ENCODE data around the gene ZNF664.

DNA sequence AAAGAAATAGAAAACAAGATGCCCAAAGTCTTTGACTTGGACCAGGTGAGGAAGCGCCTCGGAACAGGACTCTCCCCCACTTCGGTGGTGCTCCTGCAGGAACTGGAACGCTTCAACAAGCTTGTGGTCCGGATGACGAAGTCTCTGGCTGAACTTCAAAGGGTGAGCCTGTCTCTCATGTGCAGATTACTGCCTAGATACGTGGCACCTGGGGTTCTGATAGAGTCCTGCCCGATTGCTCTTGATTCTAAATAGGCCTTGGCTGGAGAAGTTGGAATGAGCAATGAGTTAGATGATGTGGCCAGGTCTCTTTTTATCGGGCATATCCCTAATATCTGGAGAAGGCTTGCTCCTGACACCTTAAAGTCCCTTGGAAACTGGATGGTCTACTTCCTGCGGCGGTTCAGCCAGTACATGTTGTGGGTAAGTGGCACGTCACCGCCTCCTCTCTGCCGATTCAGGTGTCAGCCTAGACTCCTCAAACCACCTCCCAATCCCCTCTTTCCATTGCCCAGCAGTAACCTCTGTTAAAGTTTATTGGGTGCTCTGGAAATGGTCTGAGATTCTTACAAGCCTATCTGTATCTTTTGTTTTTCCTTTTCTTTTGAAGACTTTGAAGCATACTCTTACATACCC is 41.2 kb upstream of the ZNF664 start:
- no peak for TF ChIP-seq CTCF (conservative IDR thresholded peaks at IDR 0.05; ENCODE audit: low read length)
- TF ChIP-seq EZH2phosphoT487 (IDR thresholded peaks at IDR 0.05; ENCODE audit: borderline replicate concordance, low read depth, low read length), result no peak
